Endothelial cell of umbilical vein (primary cell): ENCODE data around the gene NCL.

Experiments
- JUN ChIP-seq: IDR thresholded peaks from 2 replicates; pipeline ENCODE4 v1.6.1; 2011; ENCODE audit warnings: borderline replicate concordance, low read depth; ENCODE audit not compliant: insufficient read length, insufficient read depth
- MYC ChIP-seq: IDR thresholded peaks from one replicate; pipeline ENCODE4 v1.6.1; 2011; ENCODE audit warnings: mild to moderate bottlenecking, low read depth, low read length
- POLR2A ChIP-seq: IDR thresholded peaks from 2 replicates; pipeline ENCODE4 v1.6.1; 2012; ENCODE audit warnings: low read depth, mild to moderate bottlenecking, control low read depth, low read length
- POLR2AphosphoS5 ChIP-seq: IDR thresholded peaks from 2 replicates; pipeline ENCODE4 v1.6.1; 2012; ENCODE audit warnings: low read depth, mild to moderate bottlenecking, control low read depth, low read length, moderate library complexity; ENCODE audit not compliant: insufficient read depth
- TF ChIP-seq, protein P1 (sequence below), 2 donors: IDR thresholded peaks; 1 replicate in 1 of 2; 2 replicates in 1 of 2; pipeline ENCODE4 v1.5.1; 2011; ENCODE audit warnings: low read length in 2 of 2, mild to moderate bottlenecking in 2 of 2, moderate library complexity in 2 of 2, control low read depth in 1 of 2, inconsistent platforms in 1 of 2, low read depth in 1 of 2; ENCODE audit not compliant: insufficient read depth in 1 of 2; ENCODE audit errors: extremely low read depth in 1 of 2
- TF ChIP-seq, protein P2 (sequence below): IDR thresholded peaks from 2 replicates; pipeline ENCODE4 v1.6.1; 2011; ENCODE audit not compliant: insufficient read depth, insufficient read length

- TF ChIP-seq POLR2A: no peak
- TF ChIP-seq, protein P1, sequence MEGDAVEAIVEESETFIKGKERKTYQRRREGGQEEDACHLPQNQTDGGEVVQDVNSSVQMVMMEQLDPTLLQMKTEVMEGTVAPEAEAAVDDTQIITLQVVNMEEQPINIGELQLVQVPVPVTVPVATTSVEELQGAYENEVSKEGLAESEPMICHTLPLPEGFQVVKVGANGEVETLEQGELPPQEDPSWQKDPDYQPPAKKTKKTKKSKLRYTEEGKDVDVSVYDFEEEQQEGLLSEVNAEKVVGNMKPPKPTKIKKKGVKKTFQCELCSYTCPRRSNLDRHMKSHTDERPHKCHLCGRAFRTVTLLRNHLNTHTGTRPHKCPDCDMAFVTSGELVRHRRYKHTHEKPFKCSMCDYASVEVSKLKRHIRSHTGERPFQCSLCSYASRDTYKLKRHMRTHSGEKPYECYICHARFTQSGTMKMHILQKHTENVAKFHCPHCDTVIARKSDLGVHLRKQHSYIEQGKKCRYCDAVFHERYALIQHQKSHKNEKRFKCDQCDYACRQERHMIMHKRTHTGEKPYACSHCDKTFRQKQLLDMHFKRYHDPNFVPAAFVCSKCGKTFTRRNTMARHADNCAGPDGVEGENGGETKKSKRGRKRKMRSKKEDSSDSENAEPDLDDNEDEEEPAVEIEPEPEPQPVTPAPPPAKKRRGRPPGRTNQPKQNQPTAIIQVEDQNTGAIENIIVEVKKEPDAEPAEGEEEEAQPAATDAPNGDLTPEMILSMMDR (IDR thresholded peaks at IDR 0.05; ENCODE audit: extremely low read depth in 1 of 2, insufficient read depth in 1 of 2, low read depth in 1 of 2, low read length in 2 of 2): no peak
- TF ChIP-seq, protein P2, sequence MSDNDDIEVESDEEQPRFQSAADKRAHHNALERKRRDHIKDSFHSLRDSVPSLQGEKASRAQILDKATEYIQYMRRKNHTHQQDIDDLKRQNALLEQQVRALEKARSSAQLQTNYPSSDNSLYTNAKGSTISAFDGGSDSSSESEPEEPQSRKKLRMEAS: no peak
- no peak for TF ChIP-seq POLR2AphosphoS5
- no peak for TF ChIP-seq JUN
- no peak for TF ChIP-seq MYC
Observed at GRCh38 chr2:231425811-231426703, 38.2 kb downstream of the NCL start.
